ENCODE results near the gene COX7C. TPM values are rescaled to one million over a fixed set of nuclear protein-coding genes. Genes with fewer than 3 reads are reported as not detected.
"Not testable (repeated sequence)": the region's sequence is repeated elsewhere in the genome, so short reads cannot be mapped to it uniquely, and the experiment has no call there.

Gene COX7C
- total and polyA plus RNA-seq, 9 donors: 641 to 1,070 (median 905) TPM

DNA sequence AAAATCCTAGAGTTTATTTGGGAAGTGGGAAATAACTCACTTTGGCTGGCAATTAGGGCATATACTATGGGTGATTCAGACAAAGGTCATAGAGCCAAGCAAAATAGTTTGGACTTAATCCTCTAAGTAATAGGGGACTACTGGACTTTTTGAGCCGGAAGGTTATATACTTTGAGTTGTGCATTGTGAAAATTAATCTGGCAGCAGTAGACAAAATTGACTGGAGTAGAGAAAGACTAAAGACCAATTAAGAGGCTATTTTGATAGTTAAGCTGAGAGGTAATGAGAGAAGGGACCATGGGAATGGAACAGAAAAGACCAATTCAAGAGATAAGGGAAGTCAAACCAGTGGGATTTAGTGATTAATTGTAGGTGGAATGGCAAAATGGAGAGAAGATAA is 28.9 kb downstream of the COX7C start:
- DNase-seq: no peak
- Histone ChIP-seq H3K36me3 (ENCODE audit: control insufficient read depth, insufficient read depth, low read length) (no peaks in the 10 kb centered on the region), H3K4me3 (ENCODE audit: low read length) (no peak overlapping the region), H3K27me3 (ENCODE audit: control insufficient read depth, insufficient read depth, low read length) (no peaks in the 10 kb centered on the region), H3K27ac (ENCODE audit: low read length) (no peak overlapping the region), H3K9me3 (replicated peaks; ENCODE audit: control insufficient read depth, low read depth, low read length) (no peaks in the 10 kb centered on the region), H3K4me1 (ENCODE audit: control insufficient read depth, insufficient read depth, low read length) (no peaks in the 10 kb centered on the region)
- WGBS (ENCODE audit: insufficient coverage): 100% methylated on average over 1 of the region's 1 CpG

DNA sequence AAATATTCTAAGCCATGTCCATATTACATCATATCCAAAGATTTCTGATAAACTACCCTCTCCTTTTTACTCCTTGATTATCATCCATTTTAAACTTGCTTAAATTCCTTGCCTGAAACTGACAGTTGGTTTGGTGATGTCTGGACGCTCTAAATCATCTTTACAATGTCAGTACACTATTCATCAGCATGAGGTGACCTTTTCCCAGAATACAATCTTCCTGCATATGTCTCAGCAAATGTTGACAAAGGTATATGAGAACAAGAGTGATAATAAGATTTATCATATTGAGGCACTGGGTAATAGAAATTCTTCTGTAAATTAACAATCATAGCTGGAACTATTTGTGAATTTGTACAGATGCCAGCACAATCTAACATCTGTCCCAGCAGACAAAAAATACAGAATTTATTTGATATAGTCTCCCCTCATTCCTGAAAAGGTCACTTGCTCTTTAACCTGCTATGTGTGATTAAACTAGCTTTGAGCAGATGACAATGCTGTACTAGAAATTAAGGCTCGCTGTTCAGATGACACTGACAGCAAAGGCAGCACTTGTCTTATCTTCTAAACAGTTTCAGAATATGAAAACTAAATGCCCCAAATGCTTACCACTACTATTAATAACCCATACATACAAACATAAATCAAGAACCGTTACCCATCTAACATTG is 32.2 kb downstream of the COX7C start:
- no CpG with 5 or more reads among the region's 3 CpGs for WGBS (ENCODE audit: insufficient coverage)
- Histone ChIP-seq H3K36me3 (ENCODE audit: control insufficient read depth, insufficient read depth, low read length) (no peaks in the 10 kb centered on the region), H3K27me3 (ENCODE audit: control insufficient read depth, insufficient read depth, low read length) (no peaks in the 10 kb centered on the region), H3K4me1 (ENCODE audit: control insufficient read depth, insufficient read depth, low read length) (no peaks in the 10 kb centered on the region), H3K4me3 (ENCODE audit: low read length) (no peak overlapping the region), H3K27ac (ENCODE audit: low read length) (no peak overlapping the region), H3K9me3 (replicated peaks; ENCODE audit: control insufficient read depth, low read depth, low read length) (no peaks in the 10 kb centered on the region)
- no peak for DNase-seq

DNA sequence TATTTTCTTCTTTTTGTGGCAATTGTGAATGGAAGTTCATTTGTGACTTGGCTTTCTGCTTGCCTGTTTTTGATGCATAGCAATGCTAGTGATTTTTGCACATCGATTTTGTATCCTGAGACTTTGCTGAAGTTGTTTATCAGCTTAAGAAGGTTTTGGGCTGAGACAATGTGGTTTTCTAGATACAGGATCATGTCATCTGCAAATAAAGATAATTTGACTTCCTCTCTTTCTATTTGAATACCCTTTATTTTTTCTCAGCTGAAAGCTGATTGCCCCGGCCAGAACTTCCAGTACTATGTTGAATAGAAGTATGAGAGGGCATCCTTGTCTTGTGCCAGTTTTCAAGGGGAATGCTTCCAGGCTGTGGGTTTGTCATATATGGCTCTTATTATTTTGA is 43.0 kb downstream of the COX7C start:
- H3K27ac ChIP-seq (ENCODE audit: low read length); DNase-seq; H3K27me3 ChIP-seq (ENCODE audit: control insufficient read depth, insufficient read depth, low read length); H3K36me3 ChIP-seq (ENCODE audit: control insufficient read depth, insufficient read depth, low read length); H3K4me3 ChIP-seq (ENCODE audit: low read length); H3K4me1 ChIP-seq (ENCODE audit: control insufficient read depth, insufficient read depth, low read length); H3K9me3 ChIP-seq (replicated peaks; ENCODE audit: control insufficient read depth, low read depth, low read length): not testable (repeated sequence)
- WGBS (ENCODE audit: insufficient coverage): no CpG with 5 or more reads among the region's 2 CpGs

DNA sequence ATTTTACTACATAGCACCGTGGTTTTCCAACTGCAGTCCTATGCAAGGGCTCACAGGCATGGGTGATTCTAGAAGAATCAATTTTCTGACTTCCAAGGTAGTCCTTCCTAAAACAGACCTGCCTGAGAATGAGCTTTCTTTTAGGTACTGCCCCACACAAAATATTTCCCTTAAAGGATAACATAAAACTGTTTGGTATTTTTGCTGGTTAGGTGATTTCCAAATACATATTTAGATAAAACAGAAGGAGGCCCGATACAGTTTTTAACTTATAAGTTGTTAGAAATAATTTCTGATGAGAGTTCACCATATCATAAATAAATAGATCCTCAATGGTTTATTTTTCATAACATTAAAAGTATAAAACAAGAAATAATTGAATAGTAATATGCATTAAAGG is 46.4 kb downstream of the COX7C start:
- no peaks in the 10 kb centered on the region for H3K4me1 ChIP-seq (ENCODE audit: control insufficient read depth, insufficient read depth, low read length)
- no peaks in the 10 kb centered on the region for H3K36me3 ChIP-seq (ENCODE audit: control insufficient read depth, insufficient read depth, low read length)
- no peaks in the 10 kb centered on the region for H3K27me3 ChIP-seq (ENCODE audit: control insufficient read depth, insufficient read depth, low read length)
- H3K27ac ChIP-seq (ENCODE audit: low read length): no peak overlapping the region
- H3K9me3 ChIP-seq (replicated peaks; ENCODE audit: control insufficient read depth, low read depth, low read length): no peaks in the 10 kb centered on the region
- H3K4me3 ChIP-seq (ENCODE audit: low read length): no peak overlapping the region
- no CpG with 5 or more reads among the region's 2 CpGs for WGBS (ENCODE audit: insufficient coverage)
- DNase-seq: no peak

DNA sequence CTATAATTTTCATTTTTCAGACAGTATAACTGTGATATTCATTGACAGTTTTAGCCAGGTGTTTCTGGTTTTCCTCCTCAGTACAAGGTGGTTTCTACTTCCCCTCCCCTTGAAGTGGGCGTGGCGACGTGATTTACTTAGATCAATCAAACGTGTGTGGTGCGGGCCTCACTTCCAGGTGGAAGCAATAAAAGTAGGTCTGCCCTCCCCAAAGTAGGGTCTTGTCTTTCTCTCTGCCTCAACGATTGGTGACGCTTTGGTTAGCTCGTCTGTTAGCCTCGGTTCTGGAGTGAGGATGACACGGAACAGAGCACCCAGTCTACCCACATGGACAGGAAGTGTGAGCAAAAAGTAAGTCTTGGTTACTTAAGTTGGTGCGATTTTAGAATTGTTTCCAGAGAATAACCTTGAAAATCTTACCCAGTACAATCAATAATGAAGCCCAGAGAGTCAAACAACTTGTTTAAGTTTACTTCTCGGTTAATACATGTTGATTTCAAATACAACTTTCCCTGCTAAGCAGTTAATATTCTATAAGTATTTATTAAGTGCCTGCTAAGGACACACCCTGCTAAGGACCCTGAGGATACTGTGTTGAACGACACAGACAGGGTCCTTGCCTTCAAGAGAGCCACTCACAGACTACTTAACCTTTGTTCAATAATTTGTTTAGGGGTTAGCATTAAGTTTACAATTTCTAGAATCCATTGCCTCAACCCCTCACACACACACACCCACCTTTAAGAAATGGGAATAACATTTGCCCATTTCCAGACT is 48.4 kb downstream of the COX7C start:
- H3K27me3 ChIP-seq (ENCODE audit: control insufficient read depth, insufficient read depth, low read length): no peaks in the 10 kb centered on the region
- H3K27ac ChIP-seq (ENCODE audit: low read length): no peak overlapping the region
- 14% methylated on average over 2 of the region's 13 CpGs for WGBS (ENCODE audit: insufficient coverage)
- H3K36me3 ChIP-seq (ENCODE audit: control insufficient read depth, insufficient read depth, low read length): no peaks in the 10 kb centered on the region
- DNase-seq: no peak
- H3K4me1 ChIP-seq (ENCODE audit: control insufficient read depth, insufficient read depth, low read length): no peaks in the 10 kb centered on the region
- no peak overlapping the region for H3K4me3 ChIP-seq (ENCODE audit: low read length)
- no peaks in the 10 kb centered on the region for H3K9me3 ChIP-seq (replicated peaks; ENCODE audit: control insufficient read depth, low read depth, low read length)

DNA sequence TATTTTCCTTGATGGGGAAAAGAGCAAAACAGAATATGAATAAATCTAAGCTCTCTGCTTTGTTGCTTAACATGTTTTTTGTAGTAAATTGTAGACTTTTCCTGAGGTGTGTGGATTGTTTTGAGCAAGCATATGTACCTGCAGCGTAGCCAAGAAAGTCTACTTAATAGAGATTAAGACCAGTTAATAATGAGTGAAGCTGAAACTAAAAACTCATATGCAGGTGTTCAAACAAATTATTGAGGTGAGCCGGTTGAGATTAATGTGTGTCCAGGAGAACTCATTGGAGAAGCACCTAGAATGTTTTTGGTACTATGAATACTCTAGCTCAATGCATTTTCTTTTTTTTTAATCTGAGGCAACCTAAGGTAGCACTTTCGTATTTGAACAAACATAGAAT is 49.2 kb downstream of the COX7C start:
- Histone ChIP-seq H3K36me3 (ENCODE audit: control insufficient read depth, insufficient read depth, low read length) (no peaks in the 10 kb centered on the region), H3K27ac (ENCODE audit: low read length) (no peak overlapping the region), H3K4me1 (ENCODE audit: control insufficient read depth, insufficient read depth, low read length) (no peaks in the 10 kb centered on the region), H3K9me3 (replicated peaks; ENCODE audit: control insufficient read depth, low read depth, low read length) (no peaks in the 10 kb centered on the region), H3K27me3 (ENCODE audit: control insufficient read depth, insufficient read depth, low read length) (no peaks in the 10 kb centered on the region), H3K4me3 (ENCODE audit: low read length) (no peak overlapping the region)
- 80% methylated on average over 1 of the region's 3 CpGs for WGBS (ENCODE audit: insufficient coverage)
- no peak for DNase-seq
